Measurements from ENCODE around the gene SPG11.
"Not testable (repeated sequence)": the region's sequence is repeated elsewhere in the genome, so short reads cannot be mapped to it uniquely, and the experiment has no call there.

SPG11 gene

GRCh38 chr15:44673639-44674038 is 10.2 kb upstream of the SPG11 start:
- FAIRE-seq, result no peak

DNA sequence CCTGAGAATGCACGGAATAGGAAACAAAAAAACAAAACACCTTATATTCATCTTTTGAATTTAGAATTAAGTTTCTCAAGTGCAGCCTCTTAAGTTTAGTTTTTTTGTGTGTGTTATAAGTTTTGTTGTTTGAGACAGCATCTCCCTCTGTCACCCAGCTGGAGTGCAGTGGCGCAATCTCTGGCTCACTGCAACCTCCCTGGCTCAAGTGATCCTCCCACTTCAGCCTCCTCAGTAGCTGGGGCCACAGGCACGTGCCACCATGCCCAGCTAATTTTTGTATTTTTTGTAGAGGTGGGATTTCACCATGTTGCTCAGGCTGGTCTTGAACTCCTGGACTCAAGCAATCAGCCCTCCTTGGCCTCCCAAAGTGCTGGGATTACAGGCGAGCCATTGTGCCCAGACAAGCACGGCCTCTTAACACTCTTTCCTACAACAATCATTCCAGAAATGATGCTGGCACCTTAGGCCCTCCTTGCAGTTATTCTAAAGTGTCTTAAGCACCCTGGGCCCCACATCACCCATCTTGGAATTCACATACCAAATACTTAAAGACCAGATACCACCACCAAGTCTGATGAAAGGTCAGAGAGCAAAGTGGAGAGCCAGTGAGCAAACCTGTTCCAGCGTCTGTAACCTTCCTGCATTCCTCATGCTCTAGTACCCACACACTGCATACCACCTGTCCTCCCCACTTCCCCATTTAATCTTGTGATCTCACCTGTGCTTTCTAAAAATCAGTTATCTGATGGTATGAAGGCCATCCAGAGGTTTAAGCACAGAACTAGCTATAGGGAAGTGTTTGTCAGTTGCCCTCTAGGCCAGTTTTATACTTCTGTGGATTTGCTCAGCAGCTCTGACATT is 6.9 kb upstream of the SPG11 start:
- FAIRE-seq, result no peak

DNA sequence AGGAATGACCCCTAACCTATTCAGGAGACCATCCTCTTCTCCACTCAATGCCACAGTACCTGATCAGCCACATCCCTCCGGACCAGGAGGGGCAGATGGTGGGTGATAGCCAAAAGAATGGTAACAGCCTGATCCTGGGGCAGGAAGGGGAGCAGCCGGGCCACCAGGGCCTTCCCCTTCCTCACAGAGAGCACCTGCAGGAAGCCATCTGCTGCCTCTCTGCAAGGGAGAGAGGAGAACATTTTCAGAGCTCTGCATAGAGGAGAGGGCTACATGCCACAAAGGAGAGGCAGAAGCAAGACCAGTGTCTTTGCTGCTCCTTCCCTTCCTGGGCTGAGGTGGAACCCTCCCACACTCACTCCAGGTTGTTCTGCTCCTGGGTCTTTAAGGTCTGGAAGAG is 5.5 kb upstream of the SPG11 start:
- no peak for FAIRE-seq

DNA sequence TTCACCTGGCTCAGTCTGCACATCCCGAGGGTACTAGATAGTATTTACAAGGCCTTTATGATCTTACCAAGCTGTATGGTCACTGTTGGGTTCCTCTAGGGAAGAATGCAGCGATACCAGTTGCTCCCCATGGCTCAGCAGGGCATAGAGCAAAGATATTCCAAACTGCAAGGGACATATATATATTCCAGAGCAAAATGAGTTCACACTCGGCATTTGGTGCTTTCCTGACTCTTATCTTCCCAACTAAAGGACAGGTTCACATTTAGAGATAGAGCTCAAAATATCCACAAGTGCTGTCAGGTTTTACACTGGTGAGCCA is 3.5 kb upstream of the SPG11 start:
- FAIRE-seq, result no peak

DNA sequence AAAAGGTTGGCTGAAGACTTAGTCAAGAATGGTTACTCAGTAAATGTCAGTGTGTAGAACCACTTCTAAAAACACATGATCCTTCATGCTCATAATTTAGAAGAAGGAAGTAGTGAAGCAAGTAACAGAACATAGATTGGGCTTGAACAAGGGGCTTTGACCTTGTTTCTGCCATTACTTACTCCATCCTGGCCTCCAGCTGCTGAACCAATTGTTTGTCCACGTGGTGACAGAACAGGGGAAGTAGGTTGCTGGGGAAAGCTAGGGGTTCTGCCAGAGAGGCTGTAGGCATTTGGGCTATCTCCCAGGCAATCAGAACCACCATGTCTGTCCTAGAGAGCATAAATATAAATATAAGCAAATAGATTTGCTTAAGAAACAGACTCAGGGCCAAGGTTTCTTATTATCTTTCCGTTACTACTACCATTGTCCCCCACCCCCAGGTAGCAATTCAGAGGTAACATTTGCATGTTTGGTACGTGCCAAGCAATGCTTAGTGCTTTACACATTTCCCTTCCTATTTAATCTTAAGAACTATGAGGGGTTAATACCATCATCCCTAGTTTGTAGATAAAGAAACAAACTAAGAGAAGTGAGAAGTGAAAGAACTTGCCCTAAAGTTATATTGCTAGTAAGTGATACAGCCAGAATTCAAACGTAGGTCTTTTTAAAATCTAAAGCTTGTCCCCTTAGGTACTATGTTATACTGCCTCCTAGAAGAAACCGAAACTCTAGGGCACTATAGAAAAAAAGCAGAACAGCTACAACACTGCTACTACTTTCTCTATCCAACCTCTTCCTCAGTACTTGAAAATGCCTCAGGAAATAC is 3.0 kb upstream of the SPG11 start:
- FAIRE-seq, result no peak

GRCh38 chr15:44662478-44663409 is 718 bp downstream of the SPG11 start:
- no peak for FAIRE-seq

DNA sequence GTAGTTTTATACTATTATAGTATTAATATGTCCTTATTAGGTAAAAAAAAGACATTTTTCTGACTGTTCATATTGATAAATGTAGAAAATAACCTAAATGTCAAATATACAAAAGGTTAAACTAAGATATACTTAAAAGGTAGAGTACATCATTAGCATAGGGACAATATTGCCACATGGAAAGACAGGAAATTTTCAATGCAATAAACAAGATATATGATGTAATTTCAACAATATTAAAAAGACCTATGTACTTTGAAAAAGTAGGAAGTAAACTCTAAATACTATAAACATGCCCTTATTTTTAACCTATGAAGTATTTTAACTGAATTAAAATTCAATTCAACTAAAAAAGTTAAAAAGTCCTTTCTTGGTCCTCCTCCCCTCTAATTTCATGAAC is 1.9 kb downstream of the SPG11 start:
- FAIRE-seq, result peak; percentile 38

- FAIRE-seq, result no peak
Measured at GRCh38 chr15:44659056-44659455, 4.4 kb downstream of the SPG11 start.

DNA sequence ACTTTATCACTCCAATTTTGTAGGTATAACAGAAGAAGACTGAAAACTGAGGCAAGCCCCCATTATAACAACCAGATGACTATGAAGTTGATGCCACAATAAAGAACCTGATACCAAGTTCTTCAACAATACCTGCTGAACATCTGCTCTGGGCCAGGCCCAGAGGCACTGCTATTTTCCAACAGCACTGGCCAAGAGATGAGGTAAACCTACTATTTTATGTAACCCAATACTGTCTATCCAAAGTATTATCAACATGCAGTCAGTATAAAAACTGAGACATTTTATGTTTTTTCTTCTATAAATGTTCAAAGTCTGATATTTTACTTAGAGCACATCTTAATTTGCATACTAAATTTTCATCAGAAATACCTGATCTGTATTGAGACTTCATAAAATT is 6.1 kb downstream of the SPG11 start:
- FAIRE-seq, result no peak

GRCh38 chr15:44656913-44657312 is 6.5 kb downstream of the SPG11 start:
- no peak for FAIRE-seq

DNA sequence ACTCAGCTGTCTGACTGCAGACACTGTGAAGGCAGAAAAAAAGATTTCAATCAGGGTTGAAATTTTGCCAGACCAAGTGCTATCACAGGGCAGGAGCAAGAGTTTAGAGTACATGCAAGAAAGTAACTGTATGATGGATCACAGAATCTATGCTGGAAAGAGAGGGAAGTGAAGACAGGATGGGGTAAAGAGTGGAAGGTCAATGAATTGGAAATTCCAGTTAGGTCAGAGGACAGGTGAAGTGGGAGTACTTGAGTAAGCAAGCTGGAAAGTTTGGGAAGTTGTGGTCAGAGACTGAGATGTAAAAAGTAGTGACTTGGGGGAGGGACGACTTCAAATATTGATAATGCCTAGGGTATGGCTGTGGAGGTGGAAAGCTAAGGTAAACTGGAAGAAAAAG is 7.2 kb downstream of the SPG11 start:
- FAIRE-seq, result no peak

GRCh38 chr15:44654858-44655257 is 8.6 kb downstream of the SPG11 start:
- FAIRE-seq, result no peak

DNA sequence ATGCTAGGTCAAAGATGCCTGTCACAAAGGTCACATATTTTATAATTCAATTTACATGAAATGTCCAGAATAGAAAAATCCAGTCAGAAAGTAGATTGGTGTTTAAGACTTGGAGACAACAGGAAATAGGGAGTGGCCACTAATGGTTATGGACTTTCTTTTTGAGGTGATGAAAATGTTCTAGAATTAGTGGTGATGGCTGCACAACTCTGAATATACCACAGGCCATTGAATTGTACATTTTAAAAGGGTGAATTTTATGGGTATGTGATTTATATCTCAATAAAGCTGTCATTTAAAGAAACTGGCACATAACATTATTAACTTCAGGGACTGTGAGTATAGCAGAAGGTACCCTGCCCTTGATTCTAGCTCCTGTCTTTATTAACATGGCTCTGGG is 15.8 kb downstream of the SPG11 start:
- FAIRE-seq, result no peak

DNA sequence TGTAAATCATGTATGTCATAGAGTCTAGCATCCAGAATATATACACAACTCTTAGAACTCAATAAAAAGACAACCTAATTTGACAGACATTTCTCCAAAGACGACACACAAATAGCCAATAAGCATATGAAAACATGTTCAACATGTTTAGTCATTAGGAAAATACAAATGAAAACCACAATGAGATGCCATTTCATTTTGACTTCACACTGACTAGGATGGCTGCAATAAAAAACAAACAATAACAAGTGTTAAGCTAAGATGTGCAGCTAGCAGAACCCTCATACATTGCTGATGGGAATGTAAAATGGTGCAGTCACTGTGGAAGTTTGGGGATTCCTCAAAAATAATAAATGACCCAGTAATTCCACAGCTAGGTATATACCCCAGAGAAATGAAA is 16.4 kb downstream of the SPG11 start:
- FAIRE-seq, result no peak

GRCh38 chr15:44646460-44646859 is 17.0 kb downstream of the SPG11 start:
- no peak for FAIRE-seq

DNA sequence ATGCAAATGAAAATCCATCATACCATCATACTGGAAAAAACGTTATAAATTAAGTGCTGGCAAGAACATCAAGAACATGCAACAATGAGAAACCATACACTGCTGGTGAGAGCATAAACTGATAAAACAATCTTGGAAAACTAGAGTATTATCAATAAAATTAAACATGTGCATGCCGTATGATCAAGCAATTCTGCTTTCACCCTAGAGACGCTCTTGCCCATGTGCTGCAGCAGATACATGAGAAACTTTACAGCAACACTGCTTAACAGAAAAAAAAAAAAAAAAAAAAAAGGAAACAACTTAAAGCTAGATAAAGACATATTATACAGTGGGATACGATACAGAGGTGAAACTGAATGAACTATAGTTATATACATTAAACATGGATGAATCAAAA is 21.8 kb downstream of the SPG11 start:
- FAIRE-seq, result no peak

DNA sequence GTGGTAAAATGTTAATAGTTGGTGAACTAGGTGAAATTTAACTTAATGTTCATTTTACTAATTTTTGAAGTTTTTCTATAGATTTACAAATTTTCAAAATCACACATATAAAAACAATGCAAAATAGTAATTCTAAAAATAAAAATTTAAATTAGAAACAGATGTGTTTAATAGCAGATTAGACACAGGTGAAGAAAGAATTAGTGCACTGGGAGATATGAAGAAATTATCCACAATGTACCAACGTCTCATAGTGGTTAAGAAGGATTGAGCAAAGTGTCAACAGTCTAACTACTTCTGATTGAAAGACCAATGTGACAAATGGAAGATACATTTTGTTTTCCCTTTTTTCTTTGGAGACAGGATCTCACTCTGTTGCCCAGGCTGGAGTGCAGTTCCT is 26.5 kb downstream of the SPG11 start:
- no peak for FAIRE-seq

GRCh38 chr15:44633603-44634002 is 29.9 kb downstream of the SPG11 start:
- FAIRE-seq, result no peak

DNA sequence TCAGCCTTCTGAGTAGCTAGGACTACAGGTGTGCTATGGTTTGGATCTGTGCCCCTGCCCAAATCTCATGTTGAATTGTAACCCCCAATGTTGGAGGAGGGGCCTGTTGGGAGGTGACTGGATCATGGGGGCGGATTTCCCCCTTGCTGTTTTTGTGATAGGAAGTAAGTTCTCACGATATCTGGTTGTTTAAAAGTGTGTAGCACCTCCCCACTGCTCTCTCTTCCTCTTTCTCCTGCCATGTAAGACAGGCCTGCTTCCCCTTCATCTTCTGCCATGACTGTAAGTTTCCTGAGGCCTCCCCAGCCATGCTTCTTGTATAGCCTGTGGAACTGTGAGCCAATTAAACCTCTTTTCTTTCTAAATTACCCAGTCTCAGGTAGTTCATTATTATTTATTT is 38.2 kb downstream of the SPG11 start:
- not testable (repeated sequence) for FAIRE-seq

- no peak for FAIRE-seq
Measured at GRCh38 chr15:44623178-44623577, 40.3 kb downstream of the SPG11 start.

- no peak for FAIRE-seq
Measured at GRCh38 chr15:44620081-44620480, 43.4 kb downstream of the SPG11 start.

- no peak for FAIRE-seq
Measured at GRCh38 chr15:44616974-44617373, 46.5 kb downstream of the SPG11 start.

- FAIRE-seq, result no peak
Measured at GRCh38 chr15:44606740-44607139, 56.7 kb downstream of the SPG11 start.
